HG02970 (cell line): ENCODE measurements around the gene TUB.

Experiments
- ATAC-seq: cut with Tn5 transposase; IDR thresholded peaks from one replicate; pipeline ENCODE4 v1.9.1; 2021; ENCODE audit warnings: mild to moderate bottlenecking, moderate library complexity, moderate number of reproducible peaks; ENCODE audit not compliant: unreplicated experiment, low FRiP score

The TUB gene

DNA sequence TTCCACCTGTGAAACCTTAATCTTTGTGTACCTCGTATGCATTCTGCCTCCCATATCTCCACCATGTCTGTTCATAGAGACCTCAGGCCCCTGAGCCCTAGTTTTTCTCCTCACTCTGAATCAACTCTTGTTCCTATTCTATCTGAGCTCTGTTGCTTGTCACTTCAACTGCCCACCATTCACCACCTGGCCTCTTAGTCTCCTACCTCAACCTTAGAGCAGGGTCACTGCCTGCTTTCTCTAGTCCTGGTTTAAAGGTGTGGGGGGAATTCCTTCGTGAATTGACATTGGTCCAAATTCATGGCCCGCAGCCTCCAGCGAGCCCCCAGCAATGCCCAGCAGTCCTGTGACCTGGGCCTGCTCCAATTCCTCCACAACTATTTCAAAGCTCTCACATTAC, 39.4 kb upstream of the TUB start:
- no peak for ATAC-seq

DNA sequence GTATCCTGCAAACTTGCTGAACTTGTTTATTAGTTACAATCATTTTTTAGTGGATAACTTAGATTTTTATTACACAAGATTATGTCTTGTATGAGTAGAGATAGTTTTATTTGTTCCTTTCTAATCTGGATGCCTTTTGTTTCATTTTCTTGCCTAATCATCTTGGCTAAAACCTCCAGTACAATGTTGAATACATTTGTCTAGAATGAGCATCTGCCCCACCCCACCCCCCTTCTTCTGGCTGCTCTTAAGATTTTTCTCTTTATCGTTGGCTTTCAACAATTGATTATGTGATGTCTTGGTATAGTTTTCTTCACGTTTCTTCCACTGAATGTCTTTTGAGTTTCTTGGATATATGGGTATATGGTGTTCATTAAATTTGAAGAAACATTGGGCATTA, 37.3 kb upstream of the TUB start:
- no peak for ATAC-seq

DNA sequence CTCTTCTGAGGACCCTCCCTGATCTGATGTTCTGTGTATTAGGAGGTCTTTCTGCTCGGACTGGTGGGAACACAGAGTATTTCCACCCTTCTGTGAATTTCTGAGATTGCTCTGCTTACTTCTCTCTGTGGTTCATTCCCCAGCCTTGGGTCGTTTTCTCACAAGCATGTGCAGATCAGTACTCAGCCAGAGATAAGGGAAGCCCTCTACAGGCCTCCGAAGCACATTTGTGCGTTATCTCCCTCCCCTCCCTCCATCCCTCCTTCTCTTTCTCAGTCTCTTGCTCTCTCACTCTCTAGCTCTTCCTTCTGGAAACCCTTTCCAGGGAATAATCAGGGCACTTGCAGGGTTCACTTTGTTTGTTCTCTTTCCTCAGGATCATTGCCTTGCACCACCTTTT, 35.2 kb upstream of the TUB start:
- no peak for ATAC-seq

DNA sequence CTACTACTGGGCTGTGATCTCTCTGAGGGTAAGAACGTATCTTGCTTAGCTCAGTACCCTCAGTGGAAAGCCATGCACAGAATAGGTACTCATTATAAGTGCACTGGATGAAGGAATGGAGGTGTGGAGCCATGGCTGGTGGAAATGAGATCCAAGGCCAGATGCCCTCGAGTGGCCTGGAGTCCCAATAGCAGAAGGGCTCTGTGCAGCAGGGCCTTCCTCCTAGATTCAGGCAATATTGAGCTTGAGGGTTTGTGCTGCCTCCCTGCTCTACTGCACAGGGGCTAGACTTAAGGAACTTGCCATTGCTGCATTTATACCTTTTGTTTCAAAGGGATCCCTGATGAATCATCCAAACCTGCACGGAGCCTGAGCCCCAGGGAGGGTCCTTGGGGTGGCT, 33.6 kb upstream of the TUB start:
- no peak for ATAC-seq

DNA sequence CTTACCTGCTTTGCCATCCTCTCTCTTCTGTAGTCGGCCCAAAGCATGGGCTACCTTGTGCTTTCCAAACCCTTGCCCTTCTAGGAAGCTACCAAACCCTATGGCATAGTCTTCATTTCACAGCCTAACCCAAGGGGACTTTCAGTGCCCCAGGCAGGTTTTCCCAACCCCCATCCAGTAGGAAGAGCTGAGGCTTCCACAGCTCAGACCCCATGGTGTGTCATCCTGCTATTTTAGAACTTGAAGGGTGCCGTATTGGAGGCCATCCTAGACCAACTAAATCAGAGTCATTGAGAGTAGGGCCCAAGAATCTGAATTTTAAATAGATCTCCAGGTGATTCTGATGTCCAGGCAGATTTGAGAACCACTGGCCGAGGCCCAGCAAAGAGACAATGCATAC, 31.9 kb upstream of the TUB start:
- ATAC-seq: no peak

DNA sequence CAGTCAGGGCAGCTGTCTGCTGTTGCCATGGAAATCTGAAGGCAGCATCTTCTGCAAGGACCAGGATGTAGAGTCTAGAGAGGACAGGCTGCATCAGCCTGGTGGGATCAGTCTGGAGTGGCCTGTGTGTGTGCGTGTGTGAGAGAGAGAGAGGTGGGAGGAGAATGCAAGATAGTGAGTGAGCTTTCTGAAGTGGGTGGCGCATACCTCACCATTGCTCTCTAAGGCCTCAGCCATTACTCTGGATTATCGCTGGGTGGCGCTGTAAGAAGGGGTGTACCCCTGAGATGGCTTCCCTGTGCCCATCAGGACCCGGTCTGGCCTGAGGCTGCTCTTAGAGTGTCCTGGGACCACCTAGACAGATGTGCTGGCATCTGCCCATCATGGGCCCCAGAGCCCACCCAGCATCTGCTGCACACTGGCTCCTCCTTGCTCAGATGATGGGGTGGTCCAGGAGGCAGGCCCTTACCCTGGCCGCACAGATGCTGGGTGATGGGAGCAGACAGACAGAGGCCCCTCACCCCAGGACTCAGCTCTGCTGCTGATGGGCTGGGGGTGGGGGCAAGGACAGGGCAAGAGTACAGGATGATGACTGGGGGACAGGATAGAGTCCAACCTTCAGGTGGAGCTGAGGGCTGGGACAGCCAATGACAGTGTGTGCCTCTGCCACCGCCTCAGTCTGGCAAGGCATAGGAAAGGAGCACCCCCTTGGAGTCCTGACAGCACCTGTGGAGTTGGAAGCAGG, 25.7 kb upstream of the TUB start:
- no peak for ATAC-seq

DNA sequence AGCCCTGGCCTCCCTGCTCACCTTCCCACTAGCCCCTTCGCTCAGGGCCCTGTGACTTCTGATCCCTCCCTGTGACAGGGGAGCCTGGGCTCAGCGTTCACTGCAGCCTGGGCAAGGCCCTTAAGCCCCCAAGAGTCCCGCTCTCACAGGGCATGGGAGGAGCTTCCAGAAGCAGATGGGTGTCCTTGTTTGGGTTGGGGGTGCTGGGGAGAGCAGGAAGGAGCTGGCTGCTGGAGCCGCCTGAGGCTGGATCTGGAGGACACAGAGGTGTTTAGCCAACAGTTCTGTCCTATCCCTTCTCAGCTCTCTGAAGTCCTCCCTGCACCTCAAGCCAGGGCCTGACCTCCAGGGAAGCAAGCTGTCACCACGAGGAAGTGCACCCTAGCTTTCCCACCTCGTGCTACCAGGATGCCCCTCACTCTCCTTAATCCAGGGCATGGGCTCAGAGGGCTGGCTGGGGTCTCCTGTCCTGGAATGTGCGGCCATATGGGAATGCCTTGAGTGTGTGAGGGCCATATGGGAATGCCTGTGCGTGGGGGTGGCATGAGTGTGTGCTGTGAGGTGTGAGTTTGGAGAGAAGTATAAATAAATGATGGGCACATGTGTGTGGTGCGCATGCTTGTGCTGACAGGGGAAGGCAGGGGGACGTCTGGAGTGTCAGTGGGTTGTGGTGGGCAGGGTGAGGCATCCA, 25.0 kb upstream of the TUB start:
- no peak for ATAC-seq

DNA sequence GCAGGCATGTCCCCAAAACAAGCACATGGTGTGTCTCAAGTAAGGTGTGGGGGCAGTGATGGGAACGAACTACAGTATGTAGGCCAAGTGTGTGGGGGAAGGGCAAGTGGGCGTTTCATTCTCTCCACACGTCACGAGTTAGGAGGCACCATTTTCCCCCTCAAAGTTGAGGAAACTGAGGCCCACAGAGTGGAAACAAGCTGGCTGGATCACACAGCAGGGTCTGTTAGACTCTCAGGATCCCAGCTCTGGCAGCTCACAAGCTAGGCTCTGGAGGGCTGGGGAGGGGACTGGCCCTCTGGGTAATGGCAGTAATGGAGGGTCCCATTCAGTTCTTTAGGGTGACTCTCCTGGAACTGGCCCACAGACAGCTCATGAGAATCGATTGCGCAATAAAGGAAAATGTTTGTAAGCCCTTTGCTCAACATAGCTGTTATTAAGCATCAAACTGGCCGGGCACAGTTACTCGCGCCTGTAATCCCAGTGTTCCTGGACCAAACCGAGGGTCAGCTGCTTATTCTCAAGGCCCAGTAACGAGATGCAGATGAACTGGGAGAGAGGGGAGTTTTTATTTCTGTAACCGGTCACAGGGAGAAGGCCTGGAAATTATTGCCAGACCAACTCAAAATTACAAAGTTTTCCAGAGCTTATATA, 24.1 kb upstream of the TUB start:
- ATAC-seq: no peak

DNA sequence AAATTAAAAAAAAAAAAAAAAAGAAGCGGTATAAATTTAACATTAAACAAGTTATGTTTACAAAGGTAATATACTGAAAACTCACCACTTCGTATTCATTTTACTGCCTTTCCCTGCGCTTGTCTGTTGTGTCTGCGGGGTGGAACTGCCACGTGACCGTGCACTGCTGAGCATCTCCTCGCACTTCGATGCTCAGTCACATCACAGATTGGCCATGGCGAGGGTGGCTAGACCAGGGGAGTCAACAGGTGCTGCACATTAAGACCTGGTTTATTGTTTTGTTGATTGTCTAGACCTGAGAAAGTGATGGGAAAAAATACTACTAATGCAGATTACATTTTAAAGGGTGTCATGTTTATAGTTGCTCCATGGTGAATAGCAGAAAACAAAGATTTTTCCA, 22.8 kb upstream of the TUB start:
- ATAC-seq: no peak

DNA sequence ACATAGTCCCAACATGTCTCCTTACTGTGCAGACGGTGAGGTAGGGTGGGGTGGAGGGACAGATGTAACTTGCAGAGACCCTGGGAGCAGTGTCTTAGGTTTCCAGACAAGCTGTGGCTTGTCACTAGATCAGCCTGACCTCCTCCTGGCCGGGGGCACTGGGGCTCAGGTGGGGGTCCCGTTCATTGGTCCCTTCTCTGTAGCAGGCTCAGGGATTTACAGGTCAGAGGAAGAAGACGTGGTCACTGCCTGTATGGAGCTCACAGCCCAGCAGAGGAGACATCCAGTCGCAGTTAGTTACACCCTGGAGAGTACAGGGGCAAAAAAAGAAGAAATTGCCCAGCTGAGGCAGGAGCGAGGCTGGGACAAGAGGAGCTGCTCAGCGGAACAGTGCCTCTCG, 22.0 kb upstream of the TUB start:
- ATAC-seq: no peak

DNA sequence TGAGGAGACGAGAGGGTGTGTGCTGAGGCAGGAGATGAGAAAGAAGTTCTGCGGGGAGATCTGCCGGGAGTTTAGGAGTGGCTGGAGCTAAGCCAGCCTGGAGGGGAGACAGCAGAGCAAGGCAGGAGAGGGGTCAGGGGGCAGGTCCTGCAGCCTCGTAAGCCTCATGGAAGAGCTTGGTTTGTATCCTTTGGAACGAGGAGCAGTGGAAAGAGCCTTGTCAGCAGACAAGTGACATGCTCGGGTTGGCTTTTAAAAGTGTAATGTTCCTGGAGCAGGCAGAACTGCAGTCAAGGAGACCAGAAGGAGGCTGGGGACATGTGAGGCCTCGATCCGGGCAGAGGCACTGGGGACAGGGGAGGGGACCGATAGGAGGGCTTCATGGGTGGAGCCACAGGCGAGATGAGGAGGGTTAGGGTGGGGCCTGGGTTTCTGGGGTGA, 21.4 kb upstream of the TUB start:
- no peak for ATAC-seq

DNA sequence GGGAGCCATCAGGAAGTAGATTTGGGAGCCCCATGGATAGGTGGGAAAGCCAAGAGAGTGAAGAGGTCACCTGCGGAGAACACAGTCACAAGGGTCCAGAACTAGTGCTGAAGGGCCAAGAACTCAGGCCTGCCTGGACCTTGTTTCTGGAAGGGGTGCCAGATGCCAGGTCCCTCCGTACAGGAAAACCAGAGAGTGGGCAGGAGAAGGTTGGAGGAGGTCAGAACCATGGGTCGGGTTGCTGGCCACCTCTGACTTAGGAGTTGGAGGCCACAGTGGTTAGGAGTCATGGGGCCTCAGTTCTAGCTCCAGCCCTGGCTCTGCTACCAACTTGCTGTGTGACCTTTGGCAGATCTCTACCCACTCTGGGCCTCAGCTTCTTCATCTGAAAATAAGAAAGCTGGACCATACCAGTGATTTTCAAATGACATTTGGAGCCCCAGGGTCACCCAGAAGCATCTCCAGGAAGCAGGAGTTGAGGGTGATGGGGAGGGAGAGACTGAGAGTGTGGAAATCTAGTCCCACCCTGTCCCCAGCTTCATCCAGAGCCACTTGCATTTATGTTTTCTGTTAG, 20.8 kb upstream of the TUB start:
- no peak for ATAC-seq

DNA sequence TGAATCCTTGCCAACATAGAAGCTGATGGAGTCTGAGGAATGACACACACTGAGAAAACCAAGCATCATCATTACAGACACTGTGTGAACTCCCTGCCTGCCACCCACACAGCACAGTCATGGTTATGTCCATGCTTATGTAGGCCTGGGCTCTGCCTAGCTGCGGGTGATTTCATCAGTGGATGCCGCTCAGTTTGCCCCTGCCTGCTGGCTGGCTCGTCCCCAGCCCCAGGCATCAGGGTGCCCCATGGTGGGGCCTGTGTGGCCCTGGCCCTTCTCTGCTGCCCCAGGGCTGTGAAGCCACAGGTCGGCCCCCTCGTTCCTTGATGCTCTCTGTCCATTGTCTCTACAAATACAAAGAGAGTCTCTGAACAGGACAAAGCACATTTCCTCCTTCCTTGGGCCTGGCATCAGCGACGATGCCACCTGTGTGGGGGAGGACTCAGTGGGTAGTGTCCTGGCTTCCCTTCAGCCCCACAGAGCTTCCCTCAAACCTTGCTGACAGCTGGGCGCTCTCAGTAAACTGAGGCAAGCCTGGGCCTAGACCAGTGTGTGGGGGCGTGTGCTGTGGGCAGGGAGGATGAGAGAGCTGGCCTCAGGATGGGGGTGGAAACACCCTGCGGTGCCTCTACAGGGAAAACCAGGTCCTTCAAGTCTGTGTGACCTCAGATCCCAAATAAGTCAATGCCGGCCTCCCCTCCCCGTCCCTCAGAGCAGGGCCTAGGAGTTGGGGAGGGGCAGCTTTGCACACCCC, 20.0 kb upstream of the TUB start:
- ATAC-seq: no peak

DNA sequence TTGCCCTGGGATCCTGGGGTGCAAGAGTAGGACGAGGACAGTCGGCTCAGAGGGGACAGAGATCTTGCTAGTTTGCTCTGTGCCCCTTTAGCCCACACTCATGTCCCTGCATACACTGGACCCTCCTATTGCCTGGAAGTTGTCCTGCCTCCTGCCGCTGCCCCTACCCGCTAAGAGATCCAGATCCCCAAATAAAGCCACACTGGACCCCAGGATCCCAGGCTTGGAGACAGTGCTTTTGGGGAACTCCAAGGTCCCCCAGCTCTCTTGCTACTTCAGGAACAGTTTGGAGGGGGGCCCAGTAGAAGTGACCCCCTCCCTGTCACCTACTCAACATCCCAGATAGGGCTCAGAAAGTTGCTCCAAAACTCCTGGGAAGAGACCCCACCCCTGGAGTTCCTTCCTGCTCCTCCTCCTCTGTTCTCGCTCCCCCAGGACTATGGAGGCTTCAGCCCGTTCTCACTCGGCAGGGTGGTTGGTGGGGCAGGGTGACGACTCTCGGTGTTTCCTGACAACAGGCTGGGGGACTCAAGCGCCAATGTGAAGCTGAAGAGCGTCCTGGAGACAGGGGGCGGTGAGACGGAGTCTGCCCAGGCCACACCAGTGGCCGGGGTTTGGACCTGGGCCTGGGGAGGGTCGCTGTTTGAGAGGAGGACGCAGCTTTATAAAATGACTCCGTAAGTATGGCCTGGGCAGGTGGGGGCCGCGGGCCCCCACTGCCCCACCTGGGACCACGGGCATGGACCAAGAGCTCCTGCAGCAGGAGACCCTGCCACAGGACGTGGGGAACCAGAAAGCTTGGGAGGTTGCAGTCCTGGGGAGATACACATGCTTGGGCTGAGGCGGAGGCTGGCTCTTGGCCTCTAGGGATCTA, 19.2 kb upstream of the TUB start:
- ATAC-seq: no peak

DNA sequence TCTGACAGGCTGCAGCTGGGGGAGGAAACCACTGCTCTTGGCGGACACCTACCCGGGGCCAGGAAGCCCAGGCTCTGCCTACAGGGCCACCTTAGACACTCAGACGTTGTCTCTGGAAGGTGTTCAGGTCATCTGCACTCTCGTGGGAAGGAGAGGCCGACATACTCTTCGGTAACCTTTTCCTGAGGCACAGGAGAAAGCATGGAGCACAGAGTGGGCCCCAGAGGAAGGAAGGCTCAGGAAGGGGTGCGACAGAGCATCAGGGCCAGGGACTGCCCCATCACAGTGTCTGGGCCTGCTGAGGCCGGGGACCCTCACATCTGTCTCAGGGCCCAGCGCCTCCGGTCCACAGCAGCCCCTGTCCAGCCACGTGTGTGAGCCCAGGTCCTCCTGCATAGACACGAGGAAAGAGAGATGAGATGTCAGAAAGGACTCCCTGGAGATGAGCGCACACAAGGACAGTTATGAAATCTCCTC, 18.2 kb upstream of the TUB start:
- no peak for ATAC-seq

DNA sequence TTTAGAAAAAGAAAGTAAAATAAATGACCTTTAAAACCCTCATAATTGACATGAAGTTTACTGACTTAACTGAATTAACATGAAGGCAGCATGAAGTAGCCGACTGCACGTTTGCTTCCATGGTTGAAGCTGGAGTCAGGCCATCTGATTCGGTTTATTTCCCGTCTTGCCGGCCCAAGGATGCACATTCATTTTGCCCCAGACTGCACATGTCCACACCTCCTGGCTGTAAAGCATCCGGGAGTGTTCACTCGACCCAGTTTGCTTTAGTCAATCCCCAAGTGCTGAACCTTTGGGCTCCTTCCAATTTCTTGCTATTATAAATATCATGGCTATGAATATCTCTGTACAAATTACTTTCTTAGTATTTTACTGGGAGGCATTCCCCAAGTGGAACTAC, 17.7 kb upstream of the TUB start:
- ATAC-seq: no peak

DNA sequence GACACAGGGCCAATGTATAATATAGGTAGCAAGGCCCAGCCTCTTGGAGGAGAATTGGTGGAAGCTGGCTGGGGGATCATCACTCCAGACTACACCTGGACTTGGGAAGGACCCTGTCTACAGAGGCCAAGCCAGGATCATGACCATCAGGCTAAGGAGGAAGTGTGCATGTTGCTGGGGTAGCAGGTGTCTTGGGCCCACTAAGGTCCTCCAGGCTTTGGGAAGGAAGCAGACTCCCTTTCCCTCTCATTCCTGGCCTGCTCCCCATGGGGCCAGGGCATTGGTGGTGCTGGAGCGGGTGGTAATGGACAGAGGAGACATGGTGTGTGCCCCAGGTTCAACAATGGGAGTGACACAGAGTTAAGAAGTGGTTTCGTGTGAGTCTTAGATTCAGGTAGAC, 16.0 kb upstream of the TUB start:
- no peak for ATAC-seq

DNA sequence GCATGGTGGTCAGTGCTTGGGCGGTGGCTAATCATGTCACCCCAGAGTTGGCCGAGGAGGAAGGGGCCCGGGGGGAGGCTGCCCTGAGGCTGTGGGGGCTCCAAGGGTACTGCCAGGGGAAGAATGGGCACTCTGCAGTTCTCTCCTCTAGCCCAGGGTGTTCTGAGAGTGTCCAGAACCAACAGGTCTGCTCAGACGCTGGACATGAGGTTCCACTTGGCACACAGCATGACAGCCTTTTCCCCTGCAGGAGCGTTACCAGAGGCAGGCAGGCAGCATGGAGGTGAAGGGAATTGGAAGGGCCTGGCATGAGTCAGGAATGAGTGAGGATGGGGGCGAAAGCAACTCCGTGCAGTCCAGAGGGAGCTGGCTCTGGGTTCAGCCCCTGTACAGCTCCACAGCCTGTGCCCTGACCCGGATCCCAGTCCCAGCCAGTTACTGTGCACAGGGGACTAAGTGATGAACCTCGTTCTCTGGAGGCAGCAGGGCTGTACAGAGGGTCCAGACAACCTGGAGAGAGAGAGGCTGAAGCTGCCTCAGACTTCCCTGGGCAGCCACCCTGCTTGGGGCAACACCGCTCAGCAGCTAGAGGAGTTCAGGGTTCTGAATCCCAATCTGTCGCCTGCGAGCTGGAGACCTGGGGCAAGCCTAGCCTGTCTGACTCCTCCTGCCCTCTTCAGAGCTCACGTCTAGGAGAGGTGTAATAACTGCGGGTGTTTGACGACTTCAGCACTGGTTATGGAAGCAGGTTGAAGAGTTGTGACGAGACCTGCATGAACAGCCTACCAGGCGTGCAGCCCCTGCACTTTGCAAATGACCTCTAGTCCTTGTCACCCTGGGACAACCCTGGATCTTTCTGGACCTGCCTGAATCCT, 14.7 kb upstream of the TUB start:
- ATAC-seq: no peak
